A549 (cell line): ENCODE data around the gene HEMGN.

Source experiments
- ATOH8 ChIP-seq: fragments of 250-450 bp; sonication (Bioruptor Pico); IDR thresholded peaks from 2 replicates; pipeline ENCODE4 v1.5.0; 2020; ENCODE audit warnings: low read depth, mild to moderate bottlenecking, moderate library complexity
- BHLHE40 ChIP-seq: IDR thresholded peaks from 2 replicates; pipeline ENCODE4 v1.6.1; 2012; ENCODE audit warnings: low read depth, low read length, inconsistent platforms
- CTCF ChIP-seq: fragments of >200 bp; sonication (Bioruptor Twin); formaldehyde crosslinking; IDR thresholded peaks from 3 replicates; pipeline ENCODE4 v1.5.1; 2016
- EP300 ChIP-seq, 2 experiments: fragments of >200 bp; sonication (Bioruptor Twin); formaldehyde crosslinking; IDR thresholded peaks; 2 replicates in 1 of 2; 3 replicates in 1 of 2; pipeline ENCODE4 v1.6.1; 2016 to 2017
- ESRRA ChIP-seq: fragments of 150-350 bp; IDR thresholded peaks from 2 replicates; pipeline ENCODE4 v1.6.1; 2014; ENCODE audit warnings: mild to moderate bottlenecking, low read length, borderline replicate concordance
- MAFK ChIP-seq: fragments of 450-650 bp; IDR thresholded peaks from 2 replicates; pipeline ENCODE4 v1.6.1; 2014; ENCODE audit not compliant: partially characterized antibody
- POLR2A ChIP-seq: IDR thresholded peaks from 2 replicates; pipeline ENCODE4 v1.6.1; 2012; ENCODE audit warnings: mild to moderate bottlenecking, low read length
- RAD21 ChIP-seq, 2 experiments: fragments of >200 bp in 1 of 2; sonication (Bioruptor Twin) in 1 of 2; formaldehyde crosslinking in 1 of 2; IDR thresholded peaks in 1 of 2; conservative IDR thresholded peaks in 1 of 2; 2 replicates in 1 of 2; 3 replicates in 1 of 2; pipeline ENCODE4 v1.6.1; 2012 to 2018; ENCODE audit warnings: inconsistent platforms in 1 of 2
- SREBF2 ChIP-seq: fragments of 450-650 bp; IDR thresholded peaks from 2 replicates; pipeline ENCODE4 v1.6.1; 2014; ENCODE audit warnings: mild to moderate bottlenecking, moderate library complexity
- TP53 ChIP-seq: fragments of 250-450 bp; sonication (Bioruptor Pico); IDR thresholded peaks from 2 replicates; pipeline ENCODE4 v1.5.0; 2021; ENCODE audit warnings: mild to moderate bottlenecking, moderate library complexity
- TF ChIP-seq, protein P1 (sequence below): IDR thresholded peaks from 2 replicates; pipeline ENCODE4 v1.6.1; 2012
- TF ChIP-seq, protein P2 (sequence below): fragments of 250-450 bp; sonication (Bioruptor Pico); IDR thresholded peaks from 2 replicates; pipeline ENCODE4 v1.5.0; 2021; ENCODE audit warnings: mild to moderate bottlenecking, moderate library complexity, borderline replicate concordance

DNA sequence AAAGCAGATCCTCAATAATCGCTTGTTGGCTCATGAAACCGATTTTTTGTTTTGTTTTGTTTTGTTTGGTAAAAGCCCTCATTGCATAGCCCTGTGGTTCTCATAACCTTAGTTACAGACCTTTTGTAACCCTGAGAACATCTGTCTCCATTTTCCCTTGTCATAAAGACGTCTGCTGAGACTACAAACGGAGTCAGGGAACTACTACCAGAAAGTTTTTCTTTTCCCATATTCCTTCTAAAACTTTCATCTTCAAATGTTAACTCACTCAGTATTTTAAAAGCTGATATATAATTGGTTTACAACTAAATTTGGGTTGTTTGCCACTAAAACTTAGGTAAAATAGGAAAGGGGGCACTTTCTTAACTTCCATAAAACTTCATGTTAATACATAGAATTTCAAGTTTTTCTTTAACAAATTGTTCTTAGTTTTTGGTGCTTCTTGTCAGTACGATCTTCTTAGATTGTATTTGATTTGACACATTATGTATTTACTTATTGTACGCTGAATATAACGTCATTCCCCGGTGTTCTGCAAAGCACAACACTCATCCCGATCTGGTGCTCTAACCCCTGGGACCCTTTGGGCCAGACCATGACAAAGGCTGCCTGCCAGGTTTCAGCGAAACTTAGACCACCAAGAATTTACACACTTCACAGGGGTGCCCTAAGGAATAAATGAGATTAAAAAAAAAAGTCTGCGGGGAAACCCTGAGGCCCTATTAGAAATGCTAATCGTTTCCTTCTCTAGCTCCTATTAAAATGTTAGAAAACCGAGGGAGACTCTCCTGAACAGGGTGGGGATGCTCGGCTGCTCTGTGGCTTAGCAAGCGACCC, 44.1 kb upstream of the HEMGN start:
- TF ChIP-seq SREBF2 (no peak), CTCF (no peak), RAD21 (conservative IDR thresholded peaks at IDR 0.05 in 1 of 2, IDR thresholded peaks at IDR 0.05 in 1 of 2) (no peak), MAFK (no peak), ESRRA (no peak), POLR2A (no peak), TP53 (CRISPR knock-in tag) (no peak), EP300 (IDR thresholded peaks at IDR 0.05) (no peak), BHLHE40 (no peak), ATOH8 (no peak)
- TF ChIP-seq, protein P1, sequence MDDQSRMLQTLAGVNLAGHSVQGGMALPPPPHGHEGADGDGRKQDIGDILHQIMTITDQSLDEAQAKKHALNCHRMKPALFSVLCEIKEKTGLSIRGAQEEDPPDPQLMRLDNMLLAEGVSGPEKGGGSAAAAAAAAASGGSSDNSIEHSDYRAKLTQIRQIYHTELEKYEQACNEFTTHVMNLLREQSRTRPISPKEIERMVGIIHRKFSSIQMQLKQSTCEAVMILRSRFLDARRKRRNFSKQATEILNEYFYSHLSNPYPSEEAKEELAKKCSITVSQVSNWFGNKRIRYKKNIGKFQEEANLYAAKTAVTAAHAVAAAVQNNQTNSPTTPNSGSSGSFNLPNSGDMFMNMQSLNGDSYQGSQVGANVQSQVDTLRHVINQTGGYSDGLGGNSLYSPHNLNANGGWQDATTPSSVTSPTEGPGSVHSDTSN = no peak
- TF ChIP-seq, protein P2, sequence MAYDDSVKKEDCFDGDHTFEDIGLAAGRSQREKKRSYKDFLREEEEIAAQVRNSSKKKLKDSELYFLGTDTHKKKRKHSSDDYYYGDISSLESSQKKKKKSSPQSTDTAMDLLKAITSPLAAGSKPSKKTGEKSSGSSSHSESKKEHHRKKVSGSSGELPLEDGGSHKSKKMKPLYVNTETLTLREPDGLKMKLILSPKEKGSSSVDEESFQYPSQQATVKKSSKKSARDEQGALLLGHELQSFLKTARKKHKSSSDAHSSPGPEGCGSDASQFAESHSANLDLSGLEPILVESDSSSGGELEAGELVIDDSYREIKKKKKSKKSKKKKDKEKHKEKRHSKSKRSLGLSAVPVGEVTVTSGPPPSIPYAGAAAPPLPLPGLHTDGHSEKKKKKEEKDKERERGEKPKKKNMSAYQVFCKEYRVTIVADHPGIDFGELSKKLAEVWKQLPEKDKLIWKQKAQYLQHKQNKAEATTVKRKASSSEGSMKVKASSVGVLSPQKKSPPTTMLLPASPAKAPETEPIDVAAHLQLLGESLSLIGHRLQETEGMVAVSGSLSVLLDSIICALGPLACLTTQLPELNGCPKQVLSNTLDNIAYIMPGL = no peak
